Tibial artery (tissue), 4 donors: ENCODE data around the gene ARHGAP44.

Experiments used
- DNase-seq, 2 donors: peaks; one replicate each; pipeline ENCODE4 v3.0.0-alpha.2; 2019
- H3K27ac ChIP-seq, 2 donors: fragments of 200-600 bp; sonication (generic) in 1 of 2; 1 replicate in 1 of 2; 2 replicates in 1 of 2; pipeline ENCODE4 v1.5.1; 2018 to 2019; ENCODE audit warnings: mild to moderate bottlenecking in 1 of 2
- H3K27me3 ChIP-seq, 2 donors: fragments of 200-600 bp; sonication (generic) in 1 of 2; one replicate each; pipeline versions ENCODE4 v1.5.1 to v1.6.0; 2016 to 2019
- H3K36me3 ChIP-seq, 3 donors: fragments of 200-600 bp; sonication (generic) in 2 of 3; one replicate each; pipeline ENCODE4 v1.5.1; 2016 to 2019; ENCODE audit warnings: mild to moderate bottlenecking in 2 of 3
- H3K4me1 ChIP-seq, 4 donors: fragments of 200-600 bp; sonication (generic) in 2 of 4; 1 replicate in 3 of 4; 2 replicates in 1 of 4; pipeline ENCODE4 v1.5.1; 2016 to 2019
- H3K4me3 ChIP-seq, 2 donors: fragments of 200-600 bp; sonication (generic) in 1 of 2; 1 replicate in 1 of 2; 2 replicates in 1 of 2; pipeline ENCODE4 v1.5.1; 2018 to 2019; ENCODE audit warnings: mild to moderate bottlenecking in 2 of 2
- H3K9me3 ChIP-seq, 3 donors: fragments of 200-600 bp; sonication (generic) in 1 of 3; one replicate each; pipeline ENCODE4 v1.5.1; 2016 to 2019
- CTCF ChIP-seq, 2 experiments: fragments of 200-600 bp in 1 of 2; fragments of 450-650 bp in 1 of 2; IDR thresholded peaks; one replicate each; pipeline ENCODE4 v1.5.1; 2017 to 2019; ENCODE audit warnings: antibody characterized with exemption in 2 of 2, mild to moderate bottlenecking in 1 of 2, moderate library complexity in 1 of 2
- intact Hi-C: fragments of 100-400 bp; cut with DNase I; formaldehyde crosslinking; loops from one replicate; pipeline ENCODE4 v1.15.0; 2023; ENCODE audit warnings: low total_unique reads

The ARHGAP44 gene

GRCh38 chr17:12821376-12821940 is 32.2 kb downstream of the ARHGAP44 start:
- Histone ChIP-seq H3K27ac (no peak overlapping the region), H3K27me3 (no peaks in the 10 kb centered on the region), H3K36me3 (no peaks in the 10 kb centered on the region), H3K9me3 (no peaks in the 10 kb centered on the region), H3K4me3 (no peak overlapping the region), H3K4me1 (peaks cover 0 to 10% (median 0%) of the 10 kb centered on the region in 4 donors)
- intact Hi-C loops, result no loop called here
- no peak for TF ChIP-seq CTCF (IDR thresholded peaks at IDR 0.05)
- DNase-seq, result no peak

- no peak for TF ChIP-seq CTCF (IDR thresholded peaks at IDR 0.05)
- Histone ChIP-seq H3K27me3 (no peaks in the 10 kb centered on the region), H3K4me3 (no peak overlapping the region), H3K27ac (no peak overlapping the region), H3K9me3 (peaks cover 0 to 10% (median 4%) of the 10 kb centered on the region in 3 donors), H3K4me1 (peaks cover 0 to 3% (median 0%) of the 10 kb centered on the region in 4 donors), H3K36me3 (no peaks in the 10 kb centered on the region)
- DNase-seq, result no peak
- intact Hi-C loops, result no loop called here
These were observed 37.1 kb downstream of the ARHGAP44 start for GRCh38 chr17:12826431-12826830.

- Histone ChIP-seq H3K4me1 (no peaks in the 10 kb centered on the region), H3K4me3 (no peak overlapping the region), H3K27ac (no peak overlapping the region), H3K36me3 (no peaks in the 10 kb centered on the region), H3K27me3 (no peaks in the 10 kb centered on the region), H3K9me3 (peaks cover 0 to 21% (median 19%) of the 10 kb centered on the region in 3 donors)
- intact Hi-C loops, result no loop called here
- no peak for TF ChIP-seq CTCF (IDR thresholded peaks at IDR 0.05)
- no peak for DNase-seq
These were observed 41.5 kb downstream of the ARHGAP44 start for GRCh38 chr17:12830777-12831247.

GRCh38 chr17:12831839-12832238 is 42.5 kb downstream of the ARHGAP44 start:
- no peak for DNase-seq
- no peaks in the 10 kb centered on the region for H3K4me1 ChIP-seq
- no peak overlapping the region for H3K27ac ChIP-seq
- H3K27me3 ChIP-seq, result no peaks in the 10 kb centered on the region
- no peak for TF ChIP-seq CTCF (IDR thresholded peaks at IDR 0.05)
- no peaks in the 10 kb centered on the region for H3K36me3 ChIP-seq
- H3K9me3 ChIP-seq, result peaks cover 0 to 21% (median 19%) of the 10 kb centered on the region in 3 donors
- intact Hi-C loops, result no loop called here
- H3K4me3 ChIP-seq, result no peak overlapping the region

- DNase-seq, result no peak
- Histone ChIP-seq H3K27ac (no peak overlapping the region), H3K4me3 (no peak overlapping the region), H3K36me3 (no peaks in the 10 kb centered on the region), H3K27me3 (no peaks in the 10 kb centered on the region), H3K9me3 (peaks cover 0 to 5% (median 1%) of the 10 kb centered on the region in 3 donors), H3K4me1 (no peaks in the 10 kb centered on the region)
- TF ChIP-seq CTCF (IDR thresholded peaks at IDR 0.05), result no peak
- intact Hi-C loops, result no loop called here
These were observed 49.7 kb downstream of the ARHGAP44 start for GRCh38 chr17:12839042-12839441.
